H1 (cell line): ENCODE data around the gene HSPA1A. TPM values are rescaled to one million over a fixed set of nuclear protein-coding genes. Genes with fewer than 3 reads are reported as not detected.

Experiments used
- CTCF ChIA-PET: fragments of 300-600 bp; sonication (Branson Sonifier 250); formaldehyde crosslinking; loops from one replicate; lab custom pipeline; 2021; ENCODE audit not compliant: partially characterized antibody; lab: Charles Lee
- POLR2A ChIA-PET: fragments of 300-600 bp; sonication (Branson Sonifier 250); formaldehyde crosslinking; loops from one replicate; lab custom pipeline; 2021; ENCODE audit warnings: inconsistent platforms; ENCODE audit not compliant: partially characterized antibody; lab: Charles Lee
- DNase-seq, 2 experiments: peaks; one replicate each; pipeline versions ENCODE4 v3.0.0 to v3.0.0-alpha.2; 2010 to 2022; ENCODE audit warnings: low spot score in 2 of 2, low read depth in 1 of 2, mixed read lengths in 1 of 2
- FAIRE-seq: peaks from 2 replicates; lab custom pipeline; 2011; peaks lifted over from hg19 to GRCh38; lab: Jason Lieb, UNC
- H2AFZ ChIP-seq: 2 replicates; pipeline ENCODE4 v1.8.1; 2012; ENCODE audit warnings: low read length, inconsistent platforms
- H2AK5ac ChIP-seq: 2 replicates; pipeline ENCODE4 v1.6.1; 2013; ENCODE audit warnings: low read depth, low read length
- H2BK120ac ChIP-seq: replicated peaks from 2 replicates; pipeline ENCODE3; 2013; ENCODE audit warnings: low read depth, low read length, inconsistent platforms
- H2BK12ac ChIP-seq: 2 replicates; pipeline ENCODE4 v1.6.1; 2013; ENCODE audit warnings: low read depth, low read length
- H2BK15ac ChIP-seq: 2 replicates; pipeline ENCODE4 v1.6.1; 2013; ENCODE audit warnings: low read length
- H2BK20ac ChIP-seq: 2 replicates; pipeline ENCODE4 v1.6.1; 2013; ENCODE audit warnings: low read length
- H2BK5ac ChIP-seq: 2 replicates; pipeline ENCODE4 v1.6.1; 2013; ENCODE audit warnings: low read depth, low read length
- H3K14ac ChIP-seq: 2 replicates; pipeline ENCODE4 v1.6.1; 2013; ENCODE audit warnings: inconsistent platforms; ENCODE audit not compliant: insufficient read length
- H3K18ac ChIP-seq: 2 replicates; pipeline ENCODE4 v1.6.1; 2013; ENCODE audit warnings: low read length; ENCODE audit errors: extremely low read depth
- H3K23ac ChIP-seq: 2 replicates; pipeline ENCODE4 v1.6.1; 2013; ENCODE audit warnings: inconsistent platforms; ENCODE audit not compliant: insufficient read length
- H3K23me2 ChIP-seq: 2 replicates; pipeline ENCODE4 v1.6.1; 2013; ENCODE audit warnings: low read depth, low read length
- H3K27ac ChIP-seq: 2 replicates; pipeline ENCODE4 v1.6.1; 2011; ENCODE audit warnings: low read depth, low read length, inconsistent platforms
- H3K27me3 ChIP-seq, 4 experiments: replicated peaks in 1 of 4; 1 replicate in 1 of 4; 2 replicates in 3 of 4; pipeline versions ENCODE4 v1.6.1 to v1.8.1; 2011 to 2013; ENCODE audit warnings: low read length in 3 of 4, mild to moderate bottlenecking in 3 of 4, inconsistent platforms in 2 of 4, mixed read lengths in 2 of 4, moderate library complexity in 1 of 4; ENCODE audit not compliant: control insufficient read depth in 3 of 4, insufficient read depth in 3 of 4; ENCODE audit errors: extremely low read depth in 1 of 4
- H3K36me3 ChIP-seq, 4 experiments: 2 replicates each; pipeline versions ENCODE4 v1.6.1 to v1.8.1; 2011 to 2013; ENCODE audit warnings: mild to moderate bottlenecking in 4 of 4, low read length in 3 of 4, moderate library complexity in 2 of 4, control low read depth in 1 of 4, inconsistent platforms in 1 of 4; ENCODE audit not compliant: insufficient read depth in 4 of 4, control insufficient read depth in 2 of 4
- H3K4ac ChIP-seq: replicated peaks from 2 replicates; pipeline ENCODE3; 2013; ENCODE audit warnings: low read length, low read depth, mixed read lengths, inconsistent platforms; ENCODE audit not compliant: insufficient read length
- H3K4me1 ChIP-seq, 4 experiments: replicated peaks in 1 of 4; 1 replicate in 1 of 4; 2 replicates in 3 of 4; pipeline versions ENCODE4 v1.6.1 to v1.8.1; 2011 to 2013; ENCODE audit warnings: low read length in 3 of 4, inconsistent platforms in 2 of 4, mixed read lengths in 1 of 4; ENCODE audit not compliant: insufficient read depth in 4 of 4, control insufficient read depth in 3 of 4
- H3K4me2 ChIP-seq, 2 experiments: 2 replicates each; pipeline versions ENCODE4 v1.6.1 to v1.8.1; 2011 to 2013; ENCODE audit warnings: low read depth in 2 of 2, low read length in 2 of 2, control low read depth in 1 of 2, inconsistent platforms in 1 of 2, mild to moderate bottlenecking in 1 of 2; ENCODE audit not compliant: insufficient read depth in 1 of 2
- H3K4me3 ChIP-seq, 4 experiments: fragments of 200-600, 300-600 bp in 1 of 4; sonication (generic), shearing (Covaris generic), sonication (Bioruptor Twin) in 1 of 4; 2 replicates each; pipeline versions ENCODE4 v1.5.1 to v1.8.1; 2011 to 2016; ENCODE audit warnings: low read length in 4 of 4, low read depth in 3 of 4, control low read depth in 2 of 4, inconsistent platforms in 2 of 4, mild to moderate bottlenecking in 2 of 4, mixed read lengths in 1 of 4, moderate library complexity in 1 of 4; ENCODE audit not compliant: insufficient read depth in 2 of 4; ENCODE audit errors: extremely low read depth in 1 of 4
- H3K56ac ChIP-seq: replicated peaks from 2 replicates; pipeline ENCODE3; 2013; ENCODE audit warnings: low read depth, mild to moderate bottlenecking, mixed read lengths, low read length, inconsistent platforms; ENCODE audit not compliant: insufficient read length
- H3K79me1 ChIP-seq: 2 replicates; pipeline ENCODE4 v1.6.1; 2013; ENCODE audit warnings: low read depth, low read length, control low read depth
- H3K79me2 ChIP-seq, 2 experiments: 2 replicates each; pipeline versions ENCODE4 v1.6.1 to v1.8.1; 2012 to 2013; ENCODE audit warnings: low read length in 2 of 2, mild to moderate bottlenecking in 2 of 2, inconsistent platforms in 1 of 2; ENCODE audit not compliant: insufficient read depth in 2 of 2, control insufficient read depth in 1 of 2
- H3K9ac ChIP-seq, 4 experiments: replicated peaks in 1 of 4; 1 replicate in 1 of 4; 2 replicates in 3 of 4; pipeline versions ENCODE4 v1.6.1 to v1.8.1; 2011 to 2013; ENCODE audit warnings: low read depth in 3 of 4, low read length in 3 of 4, control low read depth in 2 of 4, mild to moderate bottlenecking in 2 of 4, moderate library complexity in 2 of 4, inconsistent platforms in 1 of 4; ENCODE audit errors: extremely low read depth in 1 of 4
- H3K9me3 ChIP-seq, 2 experiments: 2 replicates each; pipeline versions ENCODE4 v1.6.1 to v1.8.1; 2012 to 2013; ENCODE audit warnings: mild to moderate bottlenecking in 2 of 2, moderate library complexity in 2 of 2, control low read depth in 1 of 2, inconsistent platforms in 1 of 2, low read depth in 1 of 2, low read length in 1 of 2, mixed read lengths in 1 of 2; ENCODE audit not compliant: insufficient read depth in 2 of 2
- H4K20me1 ChIP-seq, 2 experiments: replicated peaks in 1 of 2; 2 replicates each; pipeline versions ENCODE3 to v1.8.1; 2011 to 2013; ENCODE audit warnings: inconsistent platforms in 2 of 2, low read length in 2 of 2, mild to moderate bottlenecking in 1 of 2; ENCODE audit not compliant: insufficient read depth in 2 of 2, control insufficient read depth in 1 of 2
- H4K5ac ChIP-seq: 2 replicates; pipeline ENCODE4 v1.6.1; 2013; ENCODE audit warnings: low read length, low read depth, mixed read lengths, inconsistent platforms; ENCODE audit not compliant: insufficient read length
- H4K8ac ChIP-seq: 2 replicates; pipeline ENCODE4 v1.8.0; 2013; ENCODE audit warnings: mild to moderate bottlenecking, moderate library complexity, low read length, inconsistent platforms; ENCODE audit not compliant: insufficient read depth; ENCODE audit errors: extremely low read depth
- H4K91ac ChIP-seq: replicated peaks from 2 replicates; pipeline ENCODE3; 2013; ENCODE audit warnings: low read length, mixed read lengths, inconsistent platforms; ENCODE audit not compliant: insufficient read length
- HDAC6 ChIP-seq: IDR thresholded peaks from one replicate; pipeline ENCODE4 v1.7.1; 2012; ENCODE audit warnings: low read depth, mild to moderate bottlenecking, inconsistent platforms, low read length, moderate library complexity
- POLR2A ChIP-seq, 2 experiments: IDR thresholded peaks; 1 replicate in 1 of 2; 2 replicates in 1 of 2; pipeline ENCODE4 v1.6.1; 2011; ENCODE audit warnings: low read depth in 2 of 2, low read length in 2 of 2, mild to moderate bottlenecking in 2 of 2; ENCODE audit errors: control extremely low read depth in 1 of 2
- WGBS, 2 experiments: shearing (Covaris generic) in 1 of 2; methylation state at CpG; one replicate each; pipeline versions ENCODE4 v1.1.6 to v1.1.7; 2013 to 2015; ENCODE audit warnings: low lambda C conversion rate in 2 of 2, mixed read lengths in 2 of 2, inconsistent platforms in 1 of 2, low coverage in 1 of 2, missing lambda C conversion rate in 1 of 2; ENCODE audit not compliant: insufficient replicate concordance in 2 of 2, insufficient coverage in 1 of 2, insufficient read length in 1 of 2; ENCODE audit errors: extremely low coverage in 1 of 2, missing lambda C conversion rate in 1 of 2; 5-methylcytosine and 5-hydroxymethylcytosine counted together
- polyA plus RNA-seq, 7 experiments: library from polyadenylated mRNA; depleted of rRNA in 3 of 7; stranded (reverse) in 5 of 7; unstranded in 2 of 7; fragments of >200 nt in 5 of 7; fragments of 200-250 nt in 2 of 7; gene quantifications; 1 replicate in 5 of 7; 2 replicates in 1 of 7; 4 replicates in 1 of 7; pipeline versions ENCODE4 v1.2.1 to v1.2.3, GENCODE V29; 2011 to 2013; ENCODE audit warnings: missing spikeins in 2 of 7, mixed read lengths in 2 of 7
- total RNA-seq: library from RNA; stranded (reverse); fragmentation: NEBNext Ultra II Directional; extraction: Animal tissue kit (Norgen Biotek cat#: 25700); gene quantifications from 2 replicates; pipeline ENCODE4 v1.2.1, GENCODE V29; 2021

The HSPA1A gene
- total and polyA plus RNA-seq, 2 of the 8 experiments (the other 6 are each of a cell fraction or from before 2014, with no cell fraction given), result 40.7 to 54.0 TPM

DNA sequence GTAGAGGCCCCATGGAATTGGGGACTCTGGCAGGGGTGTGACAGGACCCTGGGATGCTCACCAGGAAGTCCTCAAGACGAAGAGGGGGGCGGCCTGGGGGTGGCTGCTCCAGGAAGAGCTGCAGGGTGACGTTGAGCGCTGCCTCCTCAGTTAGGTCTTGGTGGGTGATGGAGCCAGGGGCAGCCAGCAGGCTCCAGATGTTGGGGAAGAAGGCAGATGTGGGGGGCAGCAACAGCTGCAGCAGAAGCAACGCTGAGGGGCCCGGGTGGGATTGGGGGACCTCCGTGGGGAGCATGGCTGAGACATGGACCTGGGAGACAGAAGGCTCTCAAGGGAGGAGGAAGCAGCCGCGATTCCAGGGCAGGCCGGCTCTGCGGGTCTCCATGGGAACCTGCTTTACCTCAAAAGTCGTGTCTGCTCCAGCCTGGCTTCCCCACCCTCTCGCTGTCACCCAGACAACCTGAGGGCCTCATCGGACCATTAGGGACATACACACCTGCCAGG lies 38.8 kb upstream of the HSPA1A start:
- no peak overlapping the region for H3K14ac ChIP-seq
- H2AFZ ChIP-seq, result no peak overlapping the region
- H3K9me3 ChIP-seq, result no peaks in the 10 kb centered on the region
- no peak overlapping the region for H2BK5ac ChIP-seq
- peaks cover 0 to 7% (median 3%) of the 10 kb centered on the region in 4 experiments; a peak in 4 of 7 replicates for H3K4me1 ChIP-seq
- H3K79me1 ChIP-seq, result no peaks in the 10 kb centered on the region
- H3K79me2 ChIP-seq, result no peaks in the 10 kb centered on the region
- DNase-seq (no peak), FAIRE-seq (no peak)
- H2BK20ac ChIP-seq, result no peak overlapping the region
- 86% methylated on average over 9 of the region's 14 CpGs; no CpG with 5 or more reads in 1 of the 2 experiments for WGBS, 2 experiments
- H3K36me3 ChIP-seq, result peaks cover 6 to 33% (median 26%) of the 10 kb centered on the region in 4 experiments; a peak in 7 of 8 replicates
- peak overlapping the region; percentile 40; the same call in 1 of the 2 replicates for H4K8ac ChIP-seq
- no peak overlapping the region for H4K91ac ChIP-seq
- no peak overlapping the region for H2AK5ac ChIP-seq
- H3K56ac ChIP-seq, result no peak overlapping the region
- 0 out of 2 replicates have a peak, but pooled peaks cover 1% of the 10 kb centered on the region for H3K23me2 ChIP-seq
- no peak overlapping the region for H3K18ac ChIP-seq
- ChIA-PET CTCF (interaction anchor here (1.2 to 14.4 kb wide), 4 partner anchors 8 to 39 kb away, joined by 3 to 228 read pairs (median 4); partner anchors contain the start of gene VARS1), POLR2A (interaction anchor here (0.7 to 10.7 kb wide), 9 partner anchors 11 to 136 kb away, joined by 3 to 85 read pairs (median 10); partner anchors contain the start of genes DDAH2, HSPA1B, MSH5 and VARS1)
- no peaks in the 10 kb centered on the region for H3K27me3 ChIP-seq
- H2BK120ac ChIP-seq, result no peak overlapping the region
- no peak overlapping the region for H2BK12ac ChIP-seq
- no peak overlapping the region for H3K4me3 ChIP-seq
- TF ChIP-seq POLR2A (IDR thresholded peaks at IDR 0.05; ENCODE audit: control extremely low read depth in 1 of 2, low read depth in 2 of 2, low read length in 2 of 2) (peak in 1 of 2 experiments; percentile 47; a peak in 1 of 3 replicates), HDAC6 (no peak)
- H3K23ac ChIP-seq, result no peak overlapping the region
- peak overlapping the region in 1 of 2 experiments; percentile 51; a peak in 1 of 4 replicates for H3K4me2 ChIP-seq
- H3K4ac ChIP-seq, result no peak overlapping the region
- no peaks in the 10 kb centered on the region for H4K20me1 ChIP-seq
- H4K5ac ChIP-seq, result no peak overlapping the region
- no peak overlapping the region for H2BK15ac ChIP-seq
- no peak overlapping the region for H3K9ac ChIP-seq
- H3K27ac ChIP-seq, result no peak overlapping the region
